Stomach (tissue), 9 donors: ENCODE data around the gene SEMA4D. TPM values are rescaled to one million over a fixed set of nuclear protein-coding genes. Genes with fewer than 3 reads are reported as not detected.

Source experiments
- DNase-seq, 2 donors: peaks; one replicate each; pipeline versions ENCODE4 v3.0.0 to v3.0.0-alpha.2; 2013 to 2019
- H3K27ac ChIP-seq, 5 donors: fragments of 200-600 bp in 4 of 5; sonication (generic) in 4 of 5; one replicate each; pipeline ENCODE4 v1.5.1; 2013 to 2019; ENCODE audit warnings: mild to moderate bottlenecking in 1 of 5, moderate library complexity in 1 of 5
- H3K27me3 ChIP-seq, 3 donors: fragments of 200-600 bp; sonication (generic); one replicate each; pipeline ENCODE4 v1.5.1; 2017 to 2019; ENCODE audit warnings: mixed run types in 1 of 3
- H3K36me3 ChIP-seq, 4 donors: fragments of 200-600 bp; sonication (generic); 1 replicate in 3 of 4; 2 replicates in 1 of 4; pipeline ENCODE4 v1.5.1; 2016 to 2019
- H3K4me1 ChIP-seq, 4 donors: fragments of 200-600 bp; sonication (generic); one replicate each; pipeline ENCODE4 v1.5.1; 2016 to 2019
- H3K4me3 ChIP-seq, 4 donors: fragments of 200-600 bp; sonication (generic) in 3 of 4; one replicate each; pipeline ENCODE4 v1.5.1; 2016 to 2019; ENCODE audit warnings: mild to moderate bottlenecking in 1 of 4
- H3K9me3 ChIP-seq, 4 donors: fragments of 200-600 bp; sonication (generic); one replicate each; pipeline ENCODE4 v1.5.1; 2016 to 2019
- EP300 ChIP-seq: sonication (generic); formaldehyde crosslinking; IDR thresholded peaks from one replicate; pipeline ENCODE4 v1.6.1; 2017; ENCODE audit warnings: antibody characterized with exemption
- POLR2A ChIP-seq, 4 donors: fragments of 450-650 bp; IDR thresholded peaks; one replicate each; pipeline ENCODE4 v1.6.1; 2016; ENCODE audit warnings: antibody characterized with exemption in 4 of 4, control low read depth in 2 of 4, mild to moderate bottlenecking in 1 of 4, moderate library complexity in 1 of 4
- POLR2AphosphoS5 ChIP-seq, 3 donors: sonication (generic); formaldehyde crosslinking; IDR thresholded peaks; one replicate each; pipeline ENCODE4 v1.6.1; 2016; ENCODE audit warnings: antibody characterized with exemption in 3 of 3
- WGBS, 5 donors: extraction: QIAGEN DNeasy Blood & Tissue Kit in 3 of 5; methylation state at CpG; one replicate each; pipeline versions ENCODE4 v1.1.5 to v1.1.7; 2013 to 2018; 5-methylcytosine and 5-hydroxymethylcytosine counted together
- intact Hi-C: fragments of 100-400 bp; cut with DNase I; formaldehyde crosslinking; loops from one replicate; pipeline ENCODE4 v1.15.1; 2023; ENCODE audit warnings: low total_unique reads
- polyA plus RNA-seq, 3 donors: library from polyadenylated mRNA; stranded (reverse); fragments of 200-250 nt; gene quantifications; one replicate each; pipeline ENCODE4 v1.2.3, GENCODE V29; 2013
- total RNA-seq, 5 donors: library from RNA; depleted of rRNA; stranded (reverse); fragments of >200 nt; gene quantifications; one replicate each; pipeline versions ENCODE4 v1.1.0 to v1.2.3, GENCODE V29; 2014 to 2016
- TF ChIP-seq, protein P1 (sequence below), 7 experiments: fragments of 450-650 bp in 4 of 7; fragments of 200-600 bp in 3 of 7; sonication (generic) in 3 of 7; IDR thresholded peaks; one replicate each; pipeline ENCODE4 v1.5.1; 2016 to 2019; ENCODE audit warnings: antibody characterized with exemption in 7 of 7, control low read depth in 2 of 7, mild to moderate bottlenecking in 1 of 7
- donor health status: healthy with polysubstance abuse.
- donor health status: Bipolar disorder and iron deficiency.
- donor health status: healthy.

SEMA4D gene
- total and polyA plus RNA-seq, 8 donors = 4.9 to 43.3 (median 12.5) TPM

DNA sequence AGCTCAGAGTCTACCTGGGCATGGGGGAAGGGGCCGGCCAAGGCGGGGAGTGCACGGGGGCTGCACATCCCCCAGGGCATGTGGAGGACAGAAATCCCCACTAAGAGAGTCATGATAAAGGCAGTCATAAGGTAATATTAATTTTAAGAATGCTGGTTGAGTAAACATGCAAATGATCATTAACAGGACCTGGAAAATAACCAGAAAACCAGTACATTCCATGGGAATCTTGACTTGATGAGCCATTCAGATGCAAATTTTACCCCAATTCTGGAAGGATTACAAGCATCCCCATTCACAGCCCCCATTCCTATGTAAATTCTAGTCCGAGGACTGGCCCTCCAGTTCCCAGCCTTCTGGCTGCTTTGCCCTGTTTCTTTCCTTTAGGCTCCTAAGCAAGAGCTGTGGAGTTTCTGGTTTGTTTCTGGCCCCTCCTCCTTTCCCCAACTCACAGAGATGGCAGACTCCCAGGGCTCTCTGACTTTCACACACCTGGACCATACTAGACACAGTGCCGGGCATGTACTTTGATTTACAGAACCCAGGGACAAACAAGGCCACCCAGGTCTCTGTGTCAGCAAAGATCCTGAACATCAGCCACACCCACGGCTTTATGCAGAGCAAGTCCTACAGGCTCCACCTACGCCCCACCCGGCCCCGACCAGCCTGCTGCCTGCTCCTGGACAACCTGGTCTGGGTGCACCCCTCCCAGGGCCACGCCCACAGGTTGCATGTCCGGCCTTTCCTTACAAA is 62.7 kb downstream of the SEMA4D start:
- Histone ChIP-seq H3K4me1 (peaks cover 59 to 91% (median 84%) of the 10 kb centered on the region in 4 donors), H3K27me3 (no peaks in the 10 kb centered on the region), H3K27ac (peak overlapping the region; percentile 4 to 71 (median 58)), H3K4me3 (no peak overlapping the region), H3K9me3 (no peaks in the 10 kb centered on the region), H3K36me3 (no peaks in the 10 kb centered on the region)
- TF ChIP-seq POLR2AphosphoS5 (IDR thresholded peaks at IDR 0.05) (peak in 2 of 3 donors; percentile 9 to 65), POLR2A (IDR thresholded peaks at IDR 0.05) (no peak), EP300 (no peak)
- TF ChIP-seq, protein P1, sequence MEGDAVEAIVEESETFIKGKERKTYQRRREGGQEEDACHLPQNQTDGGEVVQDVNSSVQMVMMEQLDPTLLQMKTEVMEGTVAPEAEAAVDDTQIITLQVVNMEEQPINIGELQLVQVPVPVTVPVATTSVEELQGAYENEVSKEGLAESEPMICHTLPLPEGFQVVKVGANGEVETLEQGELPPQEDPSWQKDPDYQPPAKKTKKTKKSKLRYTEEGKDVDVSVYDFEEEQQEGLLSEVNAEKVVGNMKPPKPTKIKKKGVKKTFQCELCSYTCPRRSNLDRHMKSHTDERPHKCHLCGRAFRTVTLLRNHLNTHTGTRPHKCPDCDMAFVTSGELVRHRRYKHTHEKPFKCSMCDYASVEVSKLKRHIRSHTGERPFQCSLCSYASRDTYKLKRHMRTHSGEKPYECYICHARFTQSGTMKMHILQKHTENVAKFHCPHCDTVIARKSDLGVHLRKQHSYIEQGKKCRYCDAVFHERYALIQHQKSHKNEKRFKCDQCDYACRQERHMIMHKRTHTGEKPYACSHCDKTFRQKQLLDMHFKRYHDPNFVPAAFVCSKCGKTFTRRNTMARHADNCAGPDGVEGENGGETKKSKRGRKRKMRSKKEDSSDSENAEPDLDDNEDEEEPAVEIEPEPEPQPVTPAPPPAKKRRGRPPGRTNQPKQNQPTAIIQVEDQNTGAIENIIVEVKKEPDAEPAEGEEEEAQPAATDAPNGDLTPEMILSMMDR (IDR thresholded peaks at IDR 0.05) = no peak
- WGBS, 5 donors = 38 to 65% (median 38%) methylated on average over 11 of the region's 11 CpGs
- intact Hi-C loops = no loop called here
- peak; percentile 90 to 91 for DNase-seq

DNA sequence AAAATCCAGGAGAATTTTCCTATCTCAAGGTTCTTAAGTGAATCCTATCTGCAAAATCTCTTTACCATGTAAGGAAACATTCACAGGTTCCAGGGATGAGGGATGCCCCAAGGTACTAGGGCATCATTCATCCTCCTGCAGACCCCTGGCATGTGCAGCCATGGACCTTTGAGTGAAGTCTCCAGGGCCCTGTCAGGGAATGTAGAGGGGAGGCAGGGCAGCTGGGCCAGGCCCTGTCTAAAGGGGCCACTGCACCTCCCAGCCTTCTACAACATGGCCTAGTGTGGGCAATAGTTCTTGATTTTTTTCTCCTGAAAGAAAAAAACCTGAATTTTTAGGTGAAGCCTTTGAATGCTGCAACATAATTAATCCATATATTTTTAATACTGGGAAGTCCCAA is 63.3 kb downstream of the SEMA4D start:
- DNase-seq = no peak
- no peaks in the 10 kb centered on the region for H3K9me3 ChIP-seq
- H3K36me3 ChIP-seq = no peaks in the 10 kb centered on the region
- H3K4me1 ChIP-seq = peaks cover 55 to 91% (median 80%) of the 10 kb centered on the region in 4 donors
- H3K27me3 ChIP-seq = no peaks in the 10 kb centered on the region
- TF ChIP-seq, protein P1 (IDR thresholded peaks at IDR 0.05) = no peak
- no peak for TF ChIP-seq POLR2A (IDR thresholded peaks at IDR 0.05)
- no peak for TF ChIP-seq POLR2AphosphoS5 (IDR thresholded peaks at IDR 0.05)
- TF ChIP-seq EP300 = no peak
- H3K27ac ChIP-seq = peak overlapping the region in 3 of 5 donors; percentile 58 to 71 (median 65)
- H3K4me3 ChIP-seq = no peak overlapping the region
- intact Hi-C loops = no loop called here

DNA sequence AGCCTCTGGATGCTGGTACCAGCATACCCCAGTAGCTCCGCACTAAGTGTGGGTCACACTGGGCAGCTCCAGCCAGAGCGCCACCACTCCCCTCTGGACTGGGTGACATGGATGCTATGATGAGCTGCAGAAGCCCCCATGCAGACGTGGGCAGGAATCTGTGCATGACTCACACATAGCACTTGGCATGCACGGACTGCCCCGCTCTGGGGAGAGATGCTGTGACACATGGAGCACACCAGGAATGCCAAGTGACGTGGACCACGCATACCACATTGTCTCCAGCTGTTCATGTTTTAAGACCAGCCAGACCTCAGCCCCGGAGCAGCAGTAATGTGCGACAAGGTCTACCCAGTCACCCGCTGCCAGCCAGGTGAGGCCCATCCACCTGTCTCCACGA is 64.1 kb downstream of the SEMA4D start:
- H3K4me3 ChIP-seq = no peak overlapping the region
- peaks cover 55 to 90% (median 83%) of the 10 kb centered on the region in 4 donors for H3K4me1 ChIP-seq
- no peaks in the 10 kb centered on the region for H3K9me3 ChIP-seq
- H3K27me3 ChIP-seq = no peaks in the 10 kb centered on the region
- no peak overlapping the region for H3K27ac ChIP-seq
- intact Hi-C loops = no loop called here
- TF ChIP-seq POLR2AphosphoS5 (IDR thresholded peaks at IDR 0.05) = no peak
- TF ChIP-seq, protein P1 (IDR thresholded peaks at IDR 0.05) = no peak
- no peak for TF ChIP-seq POLR2A (IDR thresholded peaks at IDR 0.05)
- TF ChIP-seq EP300 = no peak
- WGBS, 5 donors = 80 to 89% (median 82%) methylated on average over 9 to 11 of the region's 11 CpGs
- no peak for DNase-seq
- H3K36me3 ChIP-seq = no peaks in the 10 kb centered on the region

DNA sequence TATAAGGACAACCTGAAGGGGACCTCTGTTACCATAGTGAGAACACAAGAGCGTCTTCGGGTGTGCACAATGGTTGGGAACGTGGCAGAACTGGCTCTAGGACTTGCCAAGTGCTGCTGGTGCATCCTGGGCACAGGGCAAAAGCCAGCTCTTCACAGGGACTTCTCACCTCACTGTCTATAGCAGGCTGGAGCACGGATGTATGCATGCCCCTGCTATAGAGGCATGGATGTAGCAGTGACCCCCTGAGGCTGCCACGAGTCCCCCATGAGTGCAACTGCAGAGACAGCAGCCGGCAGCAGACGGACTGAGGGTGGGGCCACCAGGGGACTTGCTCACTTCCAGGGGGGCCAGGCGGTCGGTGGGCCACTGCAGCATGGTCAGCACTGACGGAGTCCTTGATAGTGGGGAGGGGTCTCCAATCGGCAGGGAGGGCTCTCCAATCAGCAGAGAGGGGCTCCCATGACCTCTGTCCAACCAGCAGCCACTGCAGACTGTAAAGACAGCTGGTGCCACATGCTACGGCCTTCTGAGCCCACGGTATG is 64.9 kb downstream of the SEMA4D start:
- 73 to 84% (median 80%) methylated on average over 5 to 13 of the region's 13 CpGs for WGBS, 5 donors

More for the DNA sequence above, 64.9 kb downstream of the SEMA4D start:
- Histone ChIP-seq H3K4me1 (peaks cover 55 to 93% (median 85%) of the 10 kb centered on the region in 4 donors), H3K27me3 (no peaks in the 10 kb centered on the region), H3K4me3 (no peak overlapping the region), H3K27ac (no peak overlapping the region), H3K36me3 (no peaks in the 10 kb centered on the region), H3K9me3 (no peaks in the 10 kb centered on the region)
- DNase-seq = no peak
- TF ChIP-seq EP300 (no peak), POLR2A (IDR thresholded peaks at IDR 0.05) (no peak), POLR2AphosphoS5 (IDR thresholded peaks at IDR 0.05) (no peak)
- TF ChIP-seq, protein P1 (IDR thresholded peaks at IDR 0.05) = no peak
- intact Hi-C loops = no loop called here
